Measurements from ENCODE around the gene ESYT2. TPM values are rescaled to one million over a fixed set of nuclear protein-coding genes. Genes with fewer than 3 reads are reported as not detected.

Gene ESYT2
- total and polyA plus RNA-seq, 9 of the 15 experiments (the other 6 are each of a cell fraction or from before 2014, with no cell fraction given) = 5.8 to 86.9 (median 64.7) TPM

GRCh38 chr7:158759749-158760444 is 69.4 kb downstream of the ESYT2 start:
- Histone ChIP-seq H3K4me3 (no peak overlapping the region), H2AFZ (ENCODE audit: low read depth, low read length) (no peak overlapping the region), H3K4me2 (ENCODE audit: insufficient read depth, low read length) (no peak overlapping the region), H3K9me3 (replicated peaks; ENCODE audit: control insufficient read depth, insufficient read depth, low read depth, low read length) (no peaks in the 10 kb centered on the region), H4K20me1 (replicated peaks; ENCODE audit: control insufficient read depth, insufficient read depth, low read length) (no peaks in the 10 kb centered on the region), H3K79me2 (ENCODE audit: control insufficient read depth, insufficient read depth, low read length) (no peaks in the 10 kb centered on the region), H3K36me3 (ENCODE audit: control insufficient read depth, insufficient read depth, low read length) (peaks cover 87% of the 10 kb centered on the region), H3K27ac (ENCODE audit: extremely low read depth, low read depth, low read length) (no peak overlapping the region), H3K9ac (ENCODE audit: insufficient read depth in 1 of 2, low read depth in 2 of 2, low read length in 2 of 2) (no peak overlapping the region), H3K27me3 (ENCODE audit: control insufficient read depth in 2 of 2, insufficient read depth in 2 of 2, low read length in 2 of 2) (no peaks in the 10 kb centered on the region), H3K4me1 (replicated peaks in 1 of 2; ENCODE audit: control insufficient read depth in 2 of 2, insufficient read depth in 2 of 2, low read length in 2 of 2) (no peaks in the 10 kb centered on the region), H3K9me1 (ENCODE audit: control insufficient read depth, insufficient read depth, low read length) (no peaks in the 10 kb centered on the region)
- no TSS peak for BruUV-seq (replicated peaks)
- no peak for DNase-seq (ENCODE audit: extremely low read depth in 1 of 4, low spot score in 3 of 4)
- ATAC-seq = no peak
- FAIRE-seq = no peak
- no peak for TF ChIP-seq TEAD2 (tag; IDR thresholded peaks at IDR 0.05)
- no peak for TF ChIP-seq TOE1 (IDR thresholded peaks at IDR 0.05; ENCODE audit: borderline replicate concordance)
- no peak for TF ChIP-seq TOE1 (CRISPR knock-in tag; IDR thresholded peaks at IDR 0.05; ENCODE audit: borderline replicate concordance, low read depth)
- no peak for TF ChIP-seq HOMEZ (CRISPR knock-in tag; IDR thresholded peaks at IDR 0.05)
- no peak for TF ChIP-seq NR3C1 (CRISPR knock-in tag; IDR thresholded peaks at IDR 0.05)
- TF ChIP-seq PCBP2 (IDR thresholded peaks at IDR 0.05; ENCODE audit: low read depth, low read length, poor library complexity, severe bottlenecking) = no peak
- no peak for TF ChIP-seq GTF2E2 (tag; IDR thresholded peaks at IDR 0.05)
- no peak for TF ChIP-seq FUS (optimal IDR thresholded peaks at IDR 0.05; ENCODE audit: low read depth, low read length)
- TF ChIP-seq CEBPG (CRISPR knock-in tag; IDR thresholded peaks at IDR 0.05) = no peak
- TF ChIP-seq CEBPG (tag; conservative IDR thresholded peaks at IDR 0.05 in 1 of 2, IDR thresholded peaks at IDR 0.05 in 1 of 2) = peak in 1 of 2 experiments; percentile 54; a peak in 3 of 4 replicates
- no peak for TF ChIP-seq CHAMP1 (IDR thresholded peaks at IDR 0.05)
- TF ChIP-seq ATF2 (CRISPR knock-in tag; IDR thresholded peaks at IDR 0.05) = no peak
- no peak for TF ChIP-seq STAG1 (CRISPR knock-in tag; IDR thresholded peaks at IDR 0.05; ENCODE audit: borderline replicate concordance)
- TF ChIP-seq CEBPB (tag; IDR thresholded peaks at IDR 0.05) = peak; percentile 63
- intact Hi-C loops (cut with micrococcal nuclease) (no loop called here), in situ Hi-C loops (cut with MboI) (no loop called here)
- WGBS (ENCODE audit: insufficient coverage, low coverage, missing lambda C conversion rate) = 93% methylated on average over 14 of the region's 14 CpGs
- POLR2A ChIA-PET = interaction anchor here (1.3 kb wide), 1 partner anchor 9 kb away, joined by 6 read pairs; no protein-coding TSS in a partner anchor
- CTCF ChIA-PET (ENCODE audit: low intra/inter-chr PET ratio) = interaction anchor here (0.7 kb wide), 1 partner anchor 216 kb away, joined by 3 read pairs; no protein-coding TSS in a partner anchor

All from K562 (cell line).